Mononuclear cell (primary cell): ENCODE results near the gene NEUROD1. TPM values are rescaled to one million over a fixed set of nuclear protein-coding genes. Genes with fewer than 3 reads are reported as not detected.
"Not testable (repeated sequence)": the region's sequence is repeated elsewhere in the genome, so short reads cannot be mapped to it uniquely, and the experiment has no call there.

Experiments
- H3K27me3 ChIP-seq: 2 replicates; pipeline ENCODE4 v1.6.0; 2011; ENCODE audit warnings: low read length, control low read depth; ENCODE audit not compliant: insufficient read depth
- H3K4me1 ChIP-seq: 2 replicates; pipeline ENCODE4 v1.5.1; 2011; ENCODE audit warnings: mild to moderate bottlenecking, low read length, control low read depth; ENCODE audit not compliant: insufficient read depth
- H3K4me3 ChIP-seq: 2 replicates; pipeline ENCODE4 v1.5.1; 2011; ENCODE audit warnings: mild to moderate bottlenecking, low read length, moderate library complexity
- H3K9me3 ChIP-seq: 2 replicates; pipeline ENCODE4 v1.5.1; 2011; ENCODE audit warnings: low read depth, mild to moderate bottlenecking, control low read depth, low read length
- total RNA-seq: library from RNA; depleted of rRNA; stranded (reverse); fragments of >200 nt; gene quantifications from one replicate; pipeline ENCODE4 v1.2.3, GENCODE V29; 2012

Gene NEUROD1
- not detected for total RNA-seq

DNA sequence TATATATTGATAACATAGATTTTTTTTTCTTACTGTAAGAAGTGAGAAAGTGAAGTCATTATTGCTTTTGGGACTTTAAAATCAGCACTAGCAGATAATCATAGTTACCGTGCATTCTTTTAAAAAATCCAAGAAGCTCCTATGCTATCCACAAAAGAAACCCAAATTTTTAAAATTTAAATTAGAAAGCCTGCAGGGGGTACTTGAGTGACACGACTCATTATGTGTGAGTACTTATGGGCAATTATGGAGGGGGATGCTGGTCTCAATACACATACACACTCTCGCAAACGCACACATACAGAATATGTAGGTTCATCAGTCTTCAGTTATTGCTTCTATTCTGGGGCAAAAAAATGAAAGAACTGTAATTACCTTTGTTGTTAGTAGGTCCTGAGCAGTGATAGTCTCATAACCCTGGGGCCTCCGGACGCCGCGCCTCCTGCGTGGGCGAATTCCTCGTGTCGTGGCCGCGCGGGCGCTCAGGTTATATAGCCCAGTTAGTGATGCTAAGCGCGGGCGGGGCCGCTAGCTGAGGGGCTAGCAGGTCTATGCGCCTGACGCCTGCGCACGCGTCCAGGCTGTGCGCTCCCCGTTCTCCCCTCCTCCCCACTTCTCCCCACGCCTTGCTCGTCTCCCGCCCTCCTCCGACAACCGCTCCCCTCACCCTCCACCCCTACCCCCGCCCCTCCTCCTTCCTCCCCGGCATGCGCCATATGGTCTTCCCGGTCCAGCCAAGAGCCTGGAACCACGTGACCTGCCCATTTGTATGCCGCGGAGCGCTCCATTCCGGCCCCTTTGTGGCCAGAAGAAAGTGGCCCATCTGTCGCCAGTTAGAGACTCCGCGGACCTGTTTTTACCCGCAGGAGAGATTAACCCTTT lies at the start of gene NEUROD1:
Gene NEUROD1 (minus strand): TSS at position 463 of the 882 bp plus-strand sequence. CDS start 1,657 bp downstream, outside the sequence.
- Histone ChIP-seq H3K27me3 (peaks cover 96% of the 10 kb centered on the region), H3K9me3 (no peaks in the 10 kb centered on the region), H3K4me3 (no peak within 1 kb of the TSS), H3K4me1 (peaks cover 49% of the 10 kb centered on the region)

DNA sequence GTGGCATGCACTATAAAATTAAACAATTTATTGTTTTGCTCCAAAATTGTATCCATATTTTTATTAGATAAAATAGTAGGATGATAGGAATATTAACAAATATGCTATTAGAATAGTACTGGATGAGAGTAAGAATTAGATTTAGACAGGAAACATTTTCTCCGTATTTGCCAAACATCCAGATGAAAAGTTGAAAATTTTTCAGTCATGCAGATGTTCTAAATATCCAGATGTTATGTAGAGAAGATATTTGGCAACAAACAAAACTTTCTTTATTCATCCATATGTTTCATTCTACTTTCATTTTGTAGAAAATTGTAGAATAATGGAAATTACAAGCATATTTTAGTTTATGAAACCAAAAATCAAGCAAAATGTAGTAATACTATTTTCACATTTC lies 45.2 kb upstream of the NEUROD1 start:
- peaks cover 12% of the 10 kb centered on the region for H3K27me3 ChIP-seq
- no peaks in the 10 kb centered on the region for H3K9me3 ChIP-seq
- H3K4me1 ChIP-seq, result no peaks in the 10 kb centered on the region
- H3K4me3 ChIP-seq, result no peak overlapping the region

DNA sequence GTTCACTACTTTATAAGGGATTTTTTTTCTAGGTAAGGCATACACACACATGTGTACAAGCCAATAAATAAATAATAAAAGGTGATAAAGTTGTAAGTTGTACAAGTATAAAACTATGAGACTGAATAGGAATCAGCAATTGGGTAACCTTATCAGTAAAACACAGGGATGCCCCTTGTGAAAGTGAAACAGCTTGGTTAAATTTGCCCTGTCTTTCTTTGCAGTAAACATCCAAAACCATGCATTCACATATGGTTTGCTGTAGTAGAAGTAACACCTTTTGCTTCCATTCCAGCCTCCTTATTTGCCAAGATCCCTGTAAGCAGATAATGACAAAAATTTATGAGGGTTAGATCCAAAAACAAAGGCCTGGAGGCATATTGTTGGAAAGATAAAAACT lies 44.3 kb upstream of the NEUROD1 start:
- peaks cover 12% of the 10 kb centered on the region for H3K27me3 ChIP-seq
- H3K4me1 ChIP-seq, result no peaks in the 10 kb centered on the region
- H3K4me3 ChIP-seq, result no peak overlapping the region
- H3K9me3 ChIP-seq, result no peaks in the 10 kb centered on the region

DNA sequence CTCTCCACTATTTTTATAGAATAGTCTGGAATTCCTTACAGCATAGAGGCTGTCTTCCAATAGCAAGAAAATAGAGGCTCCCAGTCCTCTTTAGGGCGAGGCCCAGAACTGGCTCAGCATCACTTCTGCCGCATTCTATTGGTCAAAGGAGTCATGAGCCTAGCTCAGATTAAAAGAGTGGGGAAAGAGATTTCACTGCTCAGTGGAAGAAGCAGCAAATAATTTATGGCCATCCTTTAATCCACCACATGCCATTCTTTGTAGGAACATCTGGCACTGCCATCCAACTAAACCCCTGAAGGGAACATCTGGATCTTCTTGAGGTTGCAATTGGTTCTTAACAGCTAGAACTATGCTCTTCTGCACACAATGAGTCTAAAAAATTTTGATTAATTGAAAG lies 43.4 kb upstream of the NEUROD1 start:
- Histone ChIP-seq H3K9me3 (no peaks in the 10 kb centered on the region), H3K4me3 (no peak overlapping the region), H3K27me3 (peaks cover 12% of the 10 kb centered on the region), H3K4me1 (no peaks in the 10 kb centered on the region)

DNA sequence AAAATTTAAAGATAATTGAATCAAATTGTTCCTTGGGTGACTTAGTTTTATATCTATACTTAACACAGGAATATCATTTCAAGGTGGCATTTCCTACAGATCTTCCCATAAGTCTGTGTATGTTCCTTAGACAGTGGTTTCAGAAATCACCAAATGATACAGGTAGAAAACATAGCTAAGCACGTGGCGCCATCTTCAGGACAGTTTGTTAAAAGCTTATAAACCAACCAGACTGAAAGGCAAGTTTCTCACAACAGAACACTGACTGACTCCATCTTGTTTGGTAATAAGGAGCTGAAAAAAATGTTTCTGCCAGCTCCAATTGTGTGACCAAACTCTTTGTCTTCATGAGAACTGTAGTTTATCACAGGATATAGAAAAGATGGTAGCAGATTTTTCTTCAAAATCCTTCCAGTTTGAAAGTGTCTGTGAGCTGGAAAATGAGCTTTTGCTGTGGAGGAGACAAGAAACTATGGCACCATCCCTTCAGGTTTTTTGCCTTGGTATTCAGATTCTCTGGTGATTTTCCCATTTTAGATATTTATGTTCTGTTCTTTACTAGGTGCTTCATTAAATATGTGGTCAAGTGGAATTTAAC lies 34.8 kb upstream of the NEUROD1 start:
- H3K9me3 ChIP-seq, result no peaks in the 10 kb centered on the region
- H3K27me3 ChIP-seq, result no peaks in the 10 kb centered on the region
- no peaks in the 10 kb centered on the region for H3K4me1 ChIP-seq
- no peak overlapping the region for H3K4me3 ChIP-seq

DNA sequence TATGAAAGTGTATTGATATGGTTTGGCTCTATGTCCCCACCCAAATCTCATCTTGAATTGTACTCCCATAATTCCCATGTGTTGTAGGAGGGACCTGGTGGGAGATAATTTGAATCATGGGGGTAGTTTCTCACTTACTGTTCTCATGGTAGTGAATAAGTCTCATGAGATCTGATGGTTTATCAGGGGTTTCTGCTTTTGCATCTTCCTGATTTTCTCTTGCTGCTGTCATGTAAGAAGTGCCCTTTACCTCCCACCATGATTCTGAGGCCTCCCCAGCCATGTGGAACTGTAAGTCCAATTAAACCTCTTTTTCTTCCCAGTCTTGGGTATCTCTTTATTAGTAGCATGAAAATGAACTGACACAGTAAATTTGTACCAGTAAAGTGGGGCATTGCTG lies 30.7 kb upstream of the NEUROD1 start:
- H3K27me3 ChIP-seq, H3K9me3 ChIP-seq, H3K4me1 ChIP-seq, H3K4me3 ChIP-seq: not testable (repeated sequence)

DNA sequence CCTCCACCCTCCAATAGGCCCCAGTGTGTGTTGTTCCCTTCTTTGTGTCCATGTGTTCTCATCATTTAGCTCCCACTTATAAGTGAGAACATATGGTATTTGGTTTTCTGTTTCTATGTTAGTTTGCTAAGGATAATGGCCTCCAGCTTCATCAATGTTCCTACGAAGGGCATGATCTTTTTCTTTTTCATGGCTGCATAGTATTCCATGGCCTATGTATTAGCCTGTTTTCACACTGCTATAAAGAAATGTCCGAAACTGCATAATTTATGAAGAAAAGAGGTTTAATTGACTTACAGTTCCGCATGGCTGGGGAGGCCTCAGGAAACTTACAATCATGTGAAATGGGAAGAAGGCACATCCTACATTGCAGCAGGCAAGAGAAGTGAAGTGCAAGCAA lies 22.2 kb upstream of the NEUROD1 start:
- H3K27me3 ChIP-seq, H3K4me3 ChIP-seq, H3K4me1 ChIP-seq, H3K9me3 ChIP-seq: not testable (repeated sequence)

DNA sequence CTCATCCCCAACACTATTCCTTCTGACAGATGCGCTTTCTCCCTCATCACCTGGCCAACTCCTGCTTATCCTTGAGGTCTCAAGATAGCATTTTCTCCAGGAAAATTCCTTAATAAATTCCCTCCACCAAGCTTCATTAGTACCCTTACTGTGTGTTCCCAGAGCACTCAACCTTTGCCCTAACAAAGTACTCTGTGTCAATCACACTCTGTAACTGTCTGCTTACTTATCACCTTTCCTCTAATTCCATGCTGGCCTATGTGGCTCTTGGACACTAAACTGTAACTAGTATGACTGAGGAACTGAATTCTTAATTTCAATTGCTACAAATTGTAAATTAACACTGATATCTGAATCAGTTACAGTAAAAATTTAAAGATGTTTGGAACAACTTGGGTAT lies 17.9 kb upstream of the NEUROD1 start:
- Histone ChIP-seq H3K27me3 (no peaks in the 10 kb centered on the region), H3K9me3 (no peaks in the 10 kb centered on the region), H3K4me3 (no peak overlapping the region), H3K4me1 (peaks cover 7% of the 10 kb centered on the region)

DNA sequence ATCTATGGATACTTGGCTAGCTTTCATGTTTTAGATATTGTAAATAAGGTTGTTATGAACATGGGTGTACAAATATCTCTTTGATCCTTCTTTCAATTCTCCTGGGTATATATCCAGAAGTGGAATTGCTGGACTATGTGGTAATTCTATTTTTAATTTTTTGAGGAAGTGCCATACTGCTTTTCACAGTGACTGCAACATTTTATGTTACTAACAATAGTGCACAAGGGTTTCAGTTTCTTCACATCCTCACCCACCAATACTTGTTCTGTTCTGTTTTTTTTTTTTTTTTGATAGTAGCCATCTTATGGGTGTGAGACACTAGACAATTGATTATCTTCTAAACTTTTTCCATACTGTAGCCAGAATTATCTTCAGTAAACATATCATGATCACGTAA lies 17.3 kb upstream of the NEUROD1 start:
- no peak overlapping the region for H3K4me3 ChIP-seq
- H3K27me3 ChIP-seq, result no peaks in the 10 kb centered on the region
- H3K4me1 ChIP-seq, result peaks cover 7% of the 10 kb centered on the region
- H3K9me3 ChIP-seq, result no peaks in the 10 kb centered on the region

DNA sequence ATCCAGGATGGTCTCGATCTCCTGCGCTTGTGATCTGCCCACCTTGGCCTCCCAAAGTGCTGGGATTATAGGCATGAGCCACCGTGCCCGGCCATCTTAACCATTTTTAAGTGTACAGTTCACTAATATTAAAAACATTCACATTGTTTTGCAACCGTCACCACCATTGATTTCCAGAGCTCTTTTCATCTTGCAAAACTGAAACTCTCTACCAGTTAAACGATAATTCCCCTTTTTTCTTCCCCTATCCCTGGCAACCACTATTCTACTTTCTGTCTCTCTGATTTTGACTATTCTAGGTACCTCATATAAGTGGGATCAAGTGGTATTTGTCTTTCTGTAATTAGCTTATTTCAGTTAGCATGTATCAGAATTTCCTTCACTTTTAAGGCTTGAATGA lies 16.8 kb upstream of the NEUROD1 start:
- Histone ChIP-seq H3K4me1 (peaks cover 7% of the 10 kb centered on the region), H3K9me3 (no peaks in the 10 kb centered on the region), H3K27me3 (no peaks in the 10 kb centered on the region), H3K4me3 (no peak overlapping the region)

DNA sequence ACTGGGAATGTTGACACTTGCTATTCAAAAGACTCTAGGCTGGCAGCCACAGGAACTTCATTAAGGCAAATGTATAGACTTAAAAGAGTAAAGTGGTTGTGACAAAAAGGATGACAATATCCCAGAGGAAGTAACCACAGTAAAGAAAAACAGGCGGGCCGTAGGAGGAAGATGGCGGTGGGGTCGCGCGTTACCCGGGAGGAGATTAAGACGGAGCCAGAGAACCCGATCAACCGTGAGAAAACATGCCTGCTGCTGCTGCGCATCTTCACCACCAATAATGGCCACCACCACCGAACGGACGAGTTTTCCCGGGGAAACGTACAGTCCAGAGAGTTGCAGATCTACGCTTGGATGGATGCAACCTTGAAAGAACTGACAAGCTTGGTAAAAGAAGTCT lies 14.0 kb upstream of the NEUROD1 start:
- Histone ChIP-seq H3K27me3 (peaks cover 5% of the 10 kb centered on the region), H3K4me1 (peaks cover 7% of the 10 kb centered on the region), H3K4me3 (no peak overlapping the region), H3K9me3 (no peaks in the 10 kb centered on the region)

DNA sequence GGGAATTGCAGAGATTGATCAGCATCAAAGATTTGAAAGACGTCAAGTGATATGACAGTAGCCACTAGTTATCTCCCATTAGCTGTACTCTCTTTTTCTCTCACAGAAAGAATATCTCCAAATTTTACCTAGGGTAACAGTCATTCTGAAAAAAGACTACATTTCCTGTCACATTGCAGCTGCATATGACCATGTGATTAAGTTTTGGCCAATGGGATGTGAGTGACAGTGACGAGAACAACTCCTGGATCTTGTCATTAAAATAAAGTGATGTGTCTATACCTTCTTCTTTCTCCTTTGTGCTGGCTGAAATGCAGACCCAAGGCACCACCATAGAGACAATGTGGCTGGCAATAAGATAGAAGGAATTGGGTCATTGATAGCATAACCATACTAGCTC lies 10.5 kb upstream of the NEUROD1 start:
- H3K4me1 ChIP-seq, result no peaks in the 10 kb centered on the region
- H3K9me3 ChIP-seq, result no peaks in the 10 kb centered on the region
- H3K27me3 ChIP-seq, result peaks cover 34% of the 10 kb centered on the region
- H3K4me3 ChIP-seq, result no peak overlapping the region

DNA sequence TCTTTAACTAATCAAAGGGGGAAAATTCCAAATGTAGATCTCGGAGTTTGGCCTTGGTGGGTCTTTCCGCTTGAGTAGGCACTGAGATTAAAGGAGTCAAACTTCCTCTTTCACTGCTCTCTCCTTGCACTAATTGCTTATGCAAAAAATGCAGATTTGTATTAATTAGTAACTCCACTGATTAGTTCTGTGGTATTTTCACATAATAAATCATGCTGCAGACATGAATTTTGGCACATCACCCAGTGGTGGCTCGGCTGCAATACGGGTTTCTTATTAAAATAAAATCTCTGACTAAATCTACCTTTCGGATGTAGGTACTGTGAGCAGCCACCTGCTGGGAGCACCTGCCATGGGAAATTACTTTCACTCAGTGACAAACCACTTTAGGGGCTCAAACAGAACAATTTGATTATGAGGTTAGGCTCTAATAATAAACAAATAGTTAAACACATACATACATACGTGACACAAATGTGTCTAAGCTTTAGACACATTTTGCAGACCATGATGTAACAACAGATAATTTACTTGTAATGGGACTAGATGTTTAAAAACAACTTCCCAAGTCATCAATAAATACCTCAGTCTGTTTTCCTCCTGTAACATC lies 6.4 kb upstream of the NEUROD1 start:
- H3K27me3 ChIP-seq, result peaks cover 73% of the 10 kb centered on the region
- H3K4me3 ChIP-seq, result no peak overlapping the region
- no peaks in the 10 kb centered on the region for H3K9me3 ChIP-seq

DNA sequence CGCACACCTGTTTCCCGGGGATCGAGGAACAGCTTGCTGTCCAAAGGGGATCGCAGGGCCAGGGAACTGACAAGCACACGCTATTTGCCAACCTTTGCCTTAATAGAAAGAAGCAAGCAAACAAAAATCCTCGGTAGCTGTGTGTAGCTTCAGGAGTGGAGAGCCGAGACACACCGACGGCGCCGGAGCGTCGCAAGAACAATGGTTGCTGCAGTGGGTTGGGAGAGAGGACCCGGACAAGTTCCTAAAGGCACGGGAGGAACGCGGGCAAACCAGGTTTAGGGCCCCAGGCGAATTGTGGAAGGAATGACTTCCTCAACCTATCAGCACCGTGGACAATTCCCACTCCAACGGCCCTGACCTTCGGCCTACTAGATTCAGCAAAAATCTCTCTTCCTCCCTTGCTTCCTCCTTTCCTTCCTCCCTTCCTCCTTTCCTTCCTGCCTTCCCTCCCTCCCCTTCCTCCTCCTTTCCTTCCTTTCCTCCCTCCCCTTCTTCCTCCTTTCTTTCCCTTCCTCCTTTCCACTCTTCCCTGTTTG lies 4.9 kb upstream of the NEUROD1 start:
- Histone ChIP-seq H3K4me3 (no peak overlapping the region), H3K27me3 (peaks cover 83% of the 10 kb centered on the region), H3K9me3 (no peaks in the 10 kb centered on the region), H3K4me1 (peaks cover 45% of the 10 kb centered on the region)

More for the DNA sequence above, 6.4 kb upstream of the NEUROD1 start:
- H3K4me1 ChIP-seq, result peaks cover 34% of the 10 kb centered on the region

DNA sequence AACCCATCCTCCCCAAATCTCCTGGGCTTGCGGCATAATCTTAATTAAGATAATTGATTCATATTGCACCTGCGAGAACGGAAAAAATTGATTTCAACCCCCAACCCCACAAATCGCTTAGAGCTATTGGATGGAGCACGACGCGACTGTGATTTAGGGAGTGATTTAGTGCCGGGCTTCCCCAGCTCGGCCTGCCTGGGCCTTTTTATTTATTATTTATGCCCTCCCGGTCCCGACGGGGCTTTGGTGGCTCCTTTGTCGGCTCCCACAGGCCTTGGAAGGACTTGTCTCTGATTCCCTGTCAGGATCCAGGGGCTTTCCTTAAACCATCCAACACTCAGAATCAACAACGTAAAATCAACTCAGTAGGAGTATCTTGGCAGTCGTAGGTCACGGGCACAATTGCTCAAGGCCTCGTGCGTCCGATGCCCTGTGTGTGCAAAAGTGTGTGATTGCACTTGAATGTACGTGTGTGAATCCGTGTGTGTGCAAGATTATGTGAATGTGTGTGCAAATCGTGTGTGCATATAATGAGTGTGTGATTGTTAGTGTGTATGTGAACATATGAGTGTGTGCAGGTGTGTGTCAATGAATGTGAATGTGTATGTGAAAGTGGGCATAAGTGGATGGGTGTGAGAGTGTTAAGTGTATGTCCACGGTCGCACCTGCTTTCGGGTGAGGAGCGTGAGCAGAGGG lies 4.3 kb upstream of the NEUROD1 start:
- Histone ChIP-seq H3K9me3 (no peaks in the 10 kb centered on the region), H3K27me3 (peaks cover 90% of the 10 kb centered on the region), H3K4me3 (no peak overlapping the region), H3K4me1 (peaks cover 45% of the 10 kb centered on the region)
